Activated T-helper 1 cell treated with anti-CD3 and anti-CD28 coated beads, Interleukin-12 subunit alpha, Interleukin-12 subunit beta, Interleukin-2, Interleukin-4 antibody, amounts not matched to agents 30 ng/mL and 10 ng/mL and 1 ng/mL, durations not matched to agents 14 hours and 24 hours and 36 hours (primary cell): Measurements from ENCODE around the gene CDC7. TPM values are rescaled to one million over a fixed set of nuclear protein-coding genes. Genes with fewer than 3 reads are reported as not detected.

ENCODE experiments used
- DNase-seq: peaks from one replicate; pipeline ENCODE4 v3.0.0; 2021; ENCODE audit warnings: low spot score
- H3K27ac Mint-ChIP-seq: one replicate; pipeline ENCODE4 v1.8.0; 2021; ENCODE audit warnings: mild to moderate bottlenecking, mixed read lengths
- H3K27me3 Mint-ChIP-seq: one replicate; pipeline ENCODE4 v1.8.0; 2022; ENCODE audit warnings: mild to moderate bottlenecking, moderate library complexity, mixed read lengths; ENCODE audit not compliant: insufficient read depth
- H3K36me3 Mint-ChIP-seq: one replicate; pipeline ENCODE4 v1.8.0; 2021; ENCODE audit warnings: low read depth, mixed read lengths
- H3K4me1 Mint-ChIP-seq: one replicate; pipeline ENCODE4 v1.8.0; 2021; ENCODE audit warnings: low read depth, mixed read lengths
- H3K4me3 Mint-ChIP-seq: one replicate; pipeline ENCODE4 v1.8.0; 2021; ENCODE audit warnings: mild to moderate bottlenecking, moderate library complexity, mixed read lengths
- H3K9me3 Mint-ChIP-seq: one replicate; pipeline ENCODE4 v1.8.0; 2021; ENCODE audit warnings: mixed read lengths
- intact Hi-C: fragments of 100-400 bp; cut with micrococcal nuclease; formaldehyde crosslinking; loops from one replicate; pipeline ENCODE4 v1.15.1; 2024
- total RNA-seq: library from RNA; stranded (reverse); gene quantifications from 2 replicates; pipeline ENCODE4 v1.2.3, GENCODE V29; 2022

CDC7 gene
- total RNA-seq, 1 donor from 2014 or later: 23.1 TPM

DNA sequence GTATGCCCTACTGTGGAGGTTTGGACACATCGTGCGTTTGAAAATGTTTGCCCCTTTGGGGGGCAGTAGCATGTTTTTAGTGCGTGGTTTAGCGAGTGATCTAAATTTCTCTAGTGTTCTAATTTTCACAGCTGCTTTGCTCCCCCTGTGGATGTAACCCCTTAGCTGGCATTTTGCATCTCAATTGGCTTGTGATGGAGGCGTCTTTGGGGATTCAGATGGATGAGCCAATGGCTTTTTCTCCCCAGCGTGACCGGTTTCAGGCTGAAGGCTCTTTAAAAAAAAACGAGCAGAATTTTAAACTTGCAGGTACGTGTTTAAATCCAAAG lies 836 bp downstream of the CDC7 start:
- Mint-ChIP-seq H3K4me1 (peaks cover 34% of the 10 kb centered on the region), H3K36me3 (peaks cover 13% of the 10 kb centered on the region), H3K9me3 (no peaks in the 10 kb centered on the region), H3K27me3 (no peaks in the 10 kb centered on the region), H3K4me3 (no peak overlapping the region), H3K27ac (no peak overlapping the region)
- DNase-seq: no peak
- intact Hi-C loops: loop anchor here (1.0 to 10.0 kb wide), 11 partner anchors 10 to 1121 kb away; partner anchors contain the start of genes BTBD8, GFI1 and TGFBR3

DNA sequence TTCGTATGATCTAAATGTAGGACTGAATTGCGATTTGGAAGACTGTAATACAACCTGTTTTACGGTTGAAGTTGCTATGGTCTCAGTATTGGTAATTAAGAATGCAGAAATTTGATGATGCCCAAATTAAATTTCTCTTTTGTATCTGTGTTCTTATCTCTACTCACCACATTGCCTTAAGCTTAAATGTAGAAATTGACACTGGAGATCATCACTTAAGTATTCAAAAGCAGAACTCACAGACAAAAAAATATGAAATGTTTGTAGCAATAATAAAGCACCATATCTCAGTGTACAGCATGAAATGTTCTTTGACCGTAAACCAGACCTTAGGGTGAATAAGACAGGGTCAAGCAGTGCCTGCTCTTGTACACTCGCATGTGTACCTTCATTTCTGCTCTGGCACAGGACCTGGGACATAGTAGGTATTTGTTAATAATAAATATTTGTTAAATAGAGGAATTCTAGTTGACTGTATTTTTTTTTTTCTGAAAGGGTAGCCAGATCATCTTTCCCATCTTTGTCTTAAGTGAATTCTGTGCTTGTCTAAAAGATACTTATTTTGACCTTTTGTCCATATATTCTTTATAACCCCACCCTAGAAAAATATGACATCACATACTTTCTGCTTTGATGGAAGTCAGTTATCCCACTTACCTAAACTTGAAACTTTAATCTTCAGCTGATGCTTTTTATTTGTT lies 1.5 kb downstream of the CDC7 start:
- intact Hi-C loops: loop anchor here (1.0 to 10.0 kb wide), 11 partner anchors 9 to 1120 kb away; partner anchors contain the start of genes BTBD8, GFI1 and TGFBR3
- no peak for DNase-seq
- H3K9me3 Mint-ChIP-seq: no peaks in the 10 kb centered on the region
- peaks cover 34% of the 10 kb centered on the region for H3K4me1 Mint-ChIP-seq
- no peak overlapping the region for H3K4me3 Mint-ChIP-seq
- peak overlapping the region; percentile 9 for H3K27ac Mint-ChIP-seq
- H3K27me3 Mint-ChIP-seq: no peaks in the 10 kb centered on the region
- H3K36me3 Mint-ChIP-seq: peaks cover 13% of the 10 kb centered on the region

GRCh38 chr1:91502672-91503184 lies 2.1 kb downstream of the CDC7 start:
- no peak overlapping the region for H3K4me3 Mint-ChIP-seq
- H3K27me3 Mint-ChIP-seq: no peaks in the 10 kb centered on the region
- H3K4me1 Mint-ChIP-seq: peaks cover 34% of the 10 kb centered on the region
- no peak for DNase-seq
- H3K27ac Mint-ChIP-seq: peak overlapping the region; percentile 9
- intact Hi-C loops: loop anchor here (5.0 to 10.0 kb wide), 4 partner anchors 230 to 1120 kb away; partner anchors contain the start of gene GFI1
- peaks cover 13% of the 10 kb centered on the region for H3K36me3 Mint-ChIP-seq
- H3K9me3 Mint-ChIP-seq: no peaks in the 10 kb centered on the region

GRCh38 chr1:91503332-91503900 lies 2.8 kb downstream of the CDC7 start:
- H3K4me3 Mint-ChIP-seq: no peak overlapping the region
- peaks cover 13% of the 10 kb centered on the region for H3K36me3 Mint-ChIP-seq
- no peaks in the 10 kb centered on the region for H3K27me3 Mint-ChIP-seq
- no peak overlapping the region for H3K27ac Mint-ChIP-seq
- no peaks in the 10 kb centered on the region for H3K9me3 Mint-ChIP-seq
- DNase-seq: no peak
- H3K4me1 Mint-ChIP-seq: peaks cover 34% of the 10 kb centered on the region
- intact Hi-C loops: loop anchor here (5.0 to 10.0 kb wide), 4 partner anchors 229 to 1119 kb away; partner anchors contain the start of gene GFI1

GRCh38 chr1:91503975-91504530 lies 3.4 kb downstream of the CDC7 start:
- Mint-ChIP-seq H3K4me1 (peaks cover 40% of the 10 kb centered on the region), H3K27me3 (no peaks in the 10 kb centered on the region), H3K4me3 (no peak overlapping the region), H3K36me3 (peaks cover 16% of the 10 kb centered on the region), H3K9me3 (no peaks in the 10 kb centered on the region), H3K27ac (no peak overlapping the region)
- intact Hi-C loops: loop anchor here (5.0 to 10.0 kb wide), 4 partner anchors 228 to 1118 kb away; partner anchors contain the start of gene GFI1
- no peak for DNase-seq

- H3K4me3 Mint-ChIP-seq: no peak overlapping the region
- H3K27ac Mint-ChIP-seq: no peak overlapping the region
- DNase-seq: no peak
- no peaks in the 10 kb centered on the region for H3K9me3 Mint-ChIP-seq
- peaks cover 43% of the 10 kb centered on the region for H3K4me1 Mint-ChIP-seq
- no peaks in the 10 kb centered on the region for H3K27me3 Mint-ChIP-seq
- H3K36me3 Mint-ChIP-seq: peaks cover 24% of the 10 kb centered on the region
- intact Hi-C loops: loop anchor here (10.0 kb wide), 1 partner anchor 980 kb away; the partner anchor contains the start of gene GFI1
These were observed 4.4 kb downstream of the CDC7 start for GRCh38 chr1:91505086-91505485.

GRCh38 chr1:91506071-91506470 lies 5.4 kb downstream of the CDC7 start:
- H3K9me3 Mint-ChIP-seq: no peaks in the 10 kb centered on the region
- DNase-seq: no peak
- peaks cover 43% of the 10 kb centered on the region for H3K4me1 Mint-ChIP-seq
- H3K27me3 Mint-ChIP-seq: no peaks in the 10 kb centered on the region
- no peak overlapping the region for H3K27ac Mint-ChIP-seq
- peaks cover 30% of the 10 kb centered on the region for H3K36me3 Mint-ChIP-seq
- no peak overlapping the region for H3K4me3 Mint-ChIP-seq
- intact Hi-C loops: loop anchor here (10.0 kb wide), 1 partner anchor 979 kb away; the partner anchor contains the start of gene GFI1

DNA sequence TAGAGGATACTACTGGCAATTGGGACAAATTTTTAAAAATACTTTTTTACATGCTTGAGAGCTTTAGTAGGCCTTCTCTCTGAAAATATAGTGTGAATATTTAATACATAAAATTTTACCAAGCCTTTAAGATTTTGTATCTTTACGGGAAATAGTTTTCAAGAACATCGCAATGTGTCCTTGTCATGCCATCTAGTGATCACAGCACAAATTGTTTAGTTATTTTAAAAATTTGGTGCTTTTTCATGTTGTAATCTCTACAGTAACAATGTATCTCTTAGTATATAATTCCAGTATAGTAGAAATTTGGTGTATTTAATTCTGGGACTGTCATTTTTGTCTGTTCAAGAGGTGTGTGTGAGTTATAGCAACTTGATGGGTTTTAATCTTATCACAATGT lies 6.7 kb downstream of the CDC7 start:
- Mint-ChIP-seq H3K4me3 (no peak overlapping the region), H3K4me1 (peaks cover 34% of the 10 kb centered on the region), H3K27ac (no peak overlapping the region), H3K27me3 (no peaks in the 10 kb centered on the region), H3K9me3 (no peaks in the 10 kb centered on the region), H3K36me3 (peaks cover 32% of the 10 kb centered on the region)
- no peak for DNase-seq
- intact Hi-C loops: loop anchor here (10.0 kb wide), 1 partner anchor 977 kb away; the partner anchor contains the start of gene GFI1

DNA sequence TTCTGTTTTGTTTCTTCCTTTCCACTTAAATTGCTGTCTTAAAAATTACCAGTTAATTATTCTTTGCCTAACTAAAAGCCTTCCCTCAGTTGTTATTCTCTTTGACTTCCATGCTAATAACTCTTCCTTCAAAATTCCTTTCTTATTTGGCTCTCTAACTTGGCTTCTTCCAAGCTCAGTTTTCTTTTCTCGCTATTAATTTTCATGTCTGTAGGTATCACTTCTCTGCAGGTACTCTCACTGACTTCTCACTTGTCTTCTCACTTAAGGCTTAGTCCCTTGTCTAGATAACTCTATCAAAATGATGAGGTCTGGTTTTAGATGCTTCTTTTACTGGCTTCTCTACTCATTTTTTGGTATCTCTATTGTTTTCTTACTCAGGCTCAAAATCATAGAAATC lies 10.1 kb downstream of the CDC7 start:
- intact Hi-C loops: loop anchor here (1.0 kb wide), 2 partner anchors 9 to 417 kb away; no protein-coding TSS in a partner anchor
- peaks cover 31% of the 10 kb centered on the region for H3K36me3 Mint-ChIP-seq
- H3K27ac Mint-ChIP-seq: no peak overlapping the region
- DNase-seq: no peak
- H3K9me3 Mint-ChIP-seq: no peaks in the 10 kb centered on the region
- peaks cover 23% of the 10 kb centered on the region for H3K4me1 Mint-ChIP-seq
- no peak overlapping the region for H3K4me3 Mint-ChIP-seq
- no peaks in the 10 kb centered on the region for H3K27me3 Mint-ChIP-seq

- no peak overlapping the region for H3K4me3 Mint-ChIP-seq
- peaks cover 33% of the 10 kb centered on the region for H3K36me3 Mint-ChIP-seq
- peaks cover 25% of the 10 kb centered on the region for H3K4me1 Mint-ChIP-seq
- H3K27ac Mint-ChIP-seq: no peak overlapping the region
- DNase-seq: no peak
- no peaks in the 10 kb centered on the region for H3K9me3 Mint-ChIP-seq
- no peaks in the 10 kb centered on the region for H3K27me3 Mint-ChIP-seq
- intact Hi-C loops: loop anchor here (1.0 kb wide), 2 partner anchors 10 to 416 kb away; no protein-coding TSS in a partner anchor
These were observed 10.7 kb downstream of the CDC7 start for GRCh38 chr1:91511386-91511785.

DNA sequence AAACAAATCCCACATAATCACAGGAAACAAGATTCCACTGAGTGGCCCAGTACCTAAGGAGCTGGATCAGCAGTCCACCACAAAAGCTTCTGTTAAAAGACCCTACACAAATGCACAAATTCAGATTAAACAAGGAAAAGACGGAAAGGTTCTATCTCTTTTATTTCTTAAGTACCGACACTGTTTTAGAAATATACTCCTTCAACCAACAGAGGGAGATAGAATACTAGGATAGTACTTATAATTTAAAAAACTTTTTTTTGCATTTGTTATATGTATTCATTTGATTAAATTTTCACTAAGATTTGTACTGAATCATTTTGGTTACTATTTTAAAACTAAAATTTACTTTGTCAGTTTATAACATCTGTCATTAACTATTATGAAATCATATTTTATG lies 12.5 kb downstream of the CDC7 start:
- H3K27me3 Mint-ChIP-seq: no peaks in the 10 kb centered on the region
- H3K4me1 Mint-ChIP-seq: peaks cover 33% of the 10 kb centered on the region
- H3K36me3 Mint-ChIP-seq: peaks cover 47% of the 10 kb centered on the region
- H3K9me3 Mint-ChIP-seq: peaks cover 4% of the 10 kb centered on the region
- intact Hi-C loops: loop anchor here (2.0 kb wide), 3 partner anchors 44 to 292 kb away; no protein-coding TSS in a partner anchor
- no peak overlapping the region for H3K4me3 Mint-ChIP-seq
- DNase-seq: no peak
- no peak overlapping the region for H3K27ac Mint-ChIP-seq

DNA sequence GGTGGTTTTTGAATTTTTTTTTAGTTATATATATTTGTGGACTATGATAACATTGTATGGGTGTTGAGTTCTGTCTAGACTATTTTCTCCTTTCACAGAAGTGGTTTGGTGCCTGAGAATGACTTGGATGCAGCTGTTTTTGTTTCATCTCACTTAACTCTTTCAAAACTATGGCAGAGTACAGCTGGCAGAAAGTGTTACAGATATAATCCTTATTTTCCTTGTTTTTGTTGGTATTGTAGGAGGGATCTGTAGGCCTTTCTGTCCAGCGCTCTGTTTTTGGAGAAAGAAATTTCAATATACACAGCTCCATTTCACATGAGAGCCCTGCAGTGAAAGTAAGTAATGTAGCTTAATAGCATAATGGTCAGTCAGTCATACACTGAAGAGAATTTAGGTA lies 13.1 kb downstream of the CDC7 start:
- no peak overlapping the region for H3K27ac Mint-ChIP-seq
- H3K9me3 Mint-ChIP-seq: peaks cover 4% of the 10 kb centered on the region
- peaks cover 35% of the 10 kb centered on the region for H3K4me1 Mint-ChIP-seq
- intact Hi-C loops: loop anchor here (2.0 kb wide), 3 partner anchors 43 to 291 kb away; no protein-coding TSS in a partner anchor
- no peak overlapping the region for H3K4me3 Mint-ChIP-seq
- DNase-seq: no peak
- H3K27me3 Mint-ChIP-seq: no peaks in the 10 kb centered on the region
- peaks cover 49% of the 10 kb centered on the region for H3K36me3 Mint-ChIP-seq
